Renal cortical epithelial cell (primary cell): ENCODE results near the gene RPL36. TPM values are rescaled to one million over a fixed set of nuclear protein-coding genes. Genes with fewer than 3 reads are reported as not detected.

ENCODE experiments used
- total RNA-seq: library from RNA; depleted of rRNA; stranded (reverse); fragments of >200 nt; gene quantifications from 2 replicates; pipeline ENCODE4 v1.2.3, GENCODE V29; 2014

RPL36 gene
- total RNA-seq, 1 donor from 2014 or later: 159 TPM

Other genes starting within 250 kb of the RPL36 start
- gene ZNRF4, start 234.9 kb upstream of the RPL36 start, total RNA-seq: not detected in 2 replicates
- not detected in 2 replicates for gene TINCR, start 122.3 kb upstream of the RPL36 start, total RNA-seq
- gene SAFB2, start 67.5 kb upstream of the RPL36 start, total RNA-seq: 12.3 and 57.2 TPM in 2 replicates
- gene SAFB, start 67.2 kb upstream of the RPL36 start, total RNA-seq: 16.5 and 86.8 TPM in 2 replicates
- gene MICOS13, start 9.8 kb upstream of the RPL36 start, total RNA-seq: 13.0 and 33.5 TPM in 2 replicates
- 9.4 and 22.2 TPM in 2 replicates for gene HSD11B1L, start 9.3 kb upstream of the RPL36 start, total RNA-seq
- gene LONP1, start 29.9 kb downstream of the RPL36 start, total RNA-seq: 99.3 and 116 TPM in 2 replicates
- gene CATSPERD, start 30.3 kb downstream of the RPL36 start, total RNA-seq: not detected in 2 replicates
- gene PRR22, start 94.5 kb downstream of the RPL36 start, total RNA-seq: 0.15 TPM in 1 of 2 replicates, not detected in the other
- gene DUS3L, start 100.9 kb downstream of the RPL36 start, total RNA-seq: 15.9 and 30.0 TPM in 2 replicates
- gene NRTN, start 114.8 kb downstream of the RPL36 start, total RNA-seq: 0.17 and 0.20 TPM in 2 replicates
- 0.05 TPM in 1 of 2 replicates, not detected in the other for gene FUT6, start 149.4 kb downstream of the RPL36 start, total RNA-seq
- 0.05 and 3.1 TPM in 2 replicates for gene FUT3, start 161.2 kb downstream of the RPL36 start, total RNA-seq
- gene FUT5, start 180.2 kb downstream of the RPL36 start, total RNA-seq: not detected in 2 replicates
- 104 and 529 TPM in 2 replicates for gene NDUFA11, start 213.5 kb downstream of the RPL36 start, total RNA-seq
- gene VMAC, start 214.6 kb downstream of the RPL36 start, total RNA-seq: 5.9 and 6.6 TPM in 2 replicates
- gene CAPS, start 224.0 kb downstream of the RPL36 start, total RNA-seq: 5.3 and 11.5 TPM in 2 replicates